H9 (cell line): Measurements from ENCODE around the gene GSX1. TPM values are rescaled to one million over a fixed set of nuclear protein-coding genes. Genes with fewer than 3 reads are reported as not detected.

Source experiments
- DNase-seq: peaks from one replicate; pipeline ENCODE4 v3.0.0-alpha.2; 2017
- H2AFZ ChIP-seq: one replicate; pipeline ENCODE4 v1.6.1; 2013; ENCODE audit warnings: mild to moderate bottlenecking, low read length, control low read depth, moderate library complexity
- H2AK5ac ChIP-seq: 2 replicates; pipeline ENCODE4 v1.6.1; 2013; ENCODE audit warnings: low read length, control low read depth, mixed read lengths; ENCODE audit not compliant: insufficient read length
- H2BK120ac ChIP-seq: one replicate; pipeline ENCODE4 v1.6.1; 2013; ENCODE audit warnings: low read depth, mild to moderate bottlenecking, low read length, control low read depth, inconsistent platforms; ENCODE audit not compliant: poor library complexity, severe bottlenecking
- H2BK12ac ChIP-seq: 2 replicates; pipeline ENCODE4 v1.6.1; 2013; ENCODE audit warnings: low read length, control low read depth, mixed read lengths, low read depth; ENCODE audit not compliant: insufficient read length
- H2BK15ac ChIP-seq: 2 replicates; pipeline ENCODE4 v1.6.1; 2013; ENCODE audit warnings: low read depth, low read length, control low read depth
- H2BK20ac ChIP-seq: one replicate; pipeline ENCODE4 v1.6.1; 2013; ENCODE audit warnings: low read depth, mild to moderate bottlenecking, low read length, control low read depth, inconsistent platforms; ENCODE audit not compliant: poor library complexity, severe bottlenecking
- H2BK5ac ChIP-seq: 2 replicates; pipeline ENCODE4 v1.6.1; 2013; ENCODE audit warnings: low read length, control low read depth, mixed read lengths; ENCODE audit not compliant: insufficient read length
- H3K14ac ChIP-seq: 2 replicates; pipeline ENCODE4 v1.6.1; 2013; ENCODE audit warnings: low read length, control low read depth; ENCODE audit not compliant: insufficient read depth
- H3K18ac ChIP-seq: 2 replicates; pipeline ENCODE4 v1.6.1; 2013; ENCODE audit warnings: low read depth, mild to moderate bottlenecking, mixed read lengths, low read length, control low read depth; ENCODE audit not compliant: insufficient read length
- H3K23ac ChIP-seq: 2 replicates; pipeline ENCODE4 v1.6.1; 2013; ENCODE audit warnings: low read length, control low read depth, mixed read lengths, low read depth; ENCODE audit not compliant: insufficient read length
- H3K23me2 ChIP-seq: 2 replicates; pipeline ENCODE4 v1.6.1; 2013; ENCODE audit warnings: low read depth, mild to moderate bottlenecking, mixed read lengths, low read length, control low read depth; ENCODE audit not compliant: insufficient read length, poor library complexity, severe bottlenecking
- H3K27ac ChIP-seq: 2 replicates; pipeline ENCODE4 v1.5.1; 2013; ENCODE audit warnings: low read length, control low read depth, mixed read lengths, low read depth; ENCODE audit not compliant: insufficient read length
- H3K27me3 ChIP-seq: 2 replicates; pipeline ENCODE4 v1.6.1; 2013; ENCODE audit warnings: low read length, control low read depth, inconsistent platforms; ENCODE audit not compliant: insufficient read depth
- H3K4ac ChIP-seq: 2 replicates; pipeline ENCODE4 v1.6.1; 2013; ENCODE audit warnings: low read depth, mild to moderate bottlenecking, control low read depth, inconsistent platforms, low read length, moderate library complexity
- H3K4me1 ChIP-seq: 2 replicates; pipeline ENCODE4 v1.6.1; 2013; ENCODE audit warnings: low read length, control low read depth, inconsistent platforms; ENCODE audit not compliant: insufficient read depth
- H3K4me2 ChIP-seq: 2 replicates; pipeline ENCODE4 v1.6.1; 2013; ENCODE audit warnings: low read length, control low read depth, mixed read lengths; ENCODE audit not compliant: insufficient read length, insufficient read depth
- H3K56ac ChIP-seq: 2 replicates; pipeline ENCODE4 v1.6.1; 2013; ENCODE audit warnings: low read depth, mild to moderate bottlenecking, mixed read lengths, low read length, control low read depth; ENCODE audit not compliant: insufficient read length
- H3K79me1 ChIP-seq: 2 replicates; pipeline ENCODE4 v1.6.1; 2013; ENCODE audit warnings: low read depth, mild to moderate bottlenecking, moderate library complexity, low read length, control low read depth, inconsistent platforms; ENCODE audit not compliant: insufficient read depth, poor library complexity, severe bottlenecking
- H3K79me2 ChIP-seq: 2 replicates; pipeline ENCODE4 v1.6.1; 2013; ENCODE audit warnings: low read length, control low read depth, inconsistent platforms; ENCODE audit not compliant: insufficient read depth
- H3K9ac ChIP-seq: 2 replicates; pipeline ENCODE4 v1.6.1; 2013; ENCODE audit warnings: low read length, control low read depth, mixed read lengths; ENCODE audit not compliant: insufficient read length; ENCODE audit errors: extremely low read depth
- H3K9me3 ChIP-seq: one replicate; pipeline ENCODE4 v1.6.1; 2013; ENCODE audit warnings: low read depth, low read length, inconsistent platforms; ENCODE audit not compliant: control insufficient read depth
- H3T11ph ChIP-seq: one replicate; pipeline ENCODE4 v1.6.1; 2013; ENCODE audit warnings: mild to moderate bottlenecking, low read length, control low read depth, inconsistent platforms
- H4K20me1 ChIP-seq: one replicate; pipeline ENCODE4 v1.6.1; 2013; ENCODE audit not compliant: control insufficient read depth, insufficient read length, insufficient read depth
- H4K5ac ChIP-seq: 2 replicates; pipeline ENCODE4 v1.6.1; 2013; ENCODE audit warnings: low read depth, mild to moderate bottlenecking, mixed read lengths, low read length, control low read depth; ENCODE audit not compliant: insufficient read length
- H4K8ac ChIP-seq: replicated peaks from 2 replicates; pipeline ENCODE4 v1.6.1; 2013; ENCODE audit warnings: low read length, control low read depth, mixed read lengths, low read depth; ENCODE audit not compliant: insufficient read length
- H4K91ac ChIP-seq: 2 replicates; pipeline ENCODE4 v1.6.1; 2013; ENCODE audit warnings: low read depth, mild to moderate bottlenecking, moderate library complexity, mixed read lengths, low read length, control low read depth; ENCODE audit not compliant: insufficient read length
- H3K27ac Mint-ChIP-seq, 3 experiments: 2 replicates in 2 of 3; 3 replicates in 1 of 3; pipeline ENCODE4 v1.8.0; 2020 to 2021; ENCODE audit warnings: mixed read lengths in 3 of 3, mild to moderate bottlenecking in 1 of 3, moderate library complexity in 1 of 3
- H3K27me3 Mint-ChIP-seq: 2 replicates; pipeline ENCODE4 v1.8.0; 2021; ENCODE audit warnings: low read depth, mild to moderate bottlenecking, moderate library complexity, mixed read lengths
- H3K36me3 Mint-ChIP-seq, 3 experiments: 2 replicates in 2 of 3; 3 replicates in 1 of 3; pipeline ENCODE4 v1.8.0; 2020 to 2021; ENCODE audit warnings: low read depth in 3 of 3, mixed read lengths in 3 of 3; ENCODE audit not compliant: insufficient read depth in 1 of 3
- H3K4me1 Mint-ChIP-seq, 2 experiments: 2 replicates each; pipeline ENCODE4 v1.8.0; 2020; ENCODE audit warnings: mixed read lengths in 2 of 2
- H3K4me3 Mint-ChIP-seq, 2 experiments: 2 replicates in 1 of 2; 3 replicates in 1 of 2; pipeline ENCODE4 v1.8.0; 2020 to 2021; ENCODE audit warnings: mild to moderate bottlenecking in 2 of 2, mixed read lengths in 2 of 2, moderate library complexity in 1 of 2
- H3K9me3 Mint-ChIP-seq, 2 experiments: 2 replicates in 1 of 2; 3 replicates in 1 of 2; pipeline ENCODE4 v1.8.0; 2020; ENCODE audit warnings: mild to moderate bottlenecking in 2 of 2, mixed read lengths in 2 of 2, moderate library complexity in 1 of 2
- CTCF ChIP-seq: fragments of 200-600 bp; sonication (generic); conservative IDR thresholded peaks from 3 replicates; pipeline ENCODE4 v1.8.0; 2021; ENCODE audit warnings: antibody characterized with exemption, mild to moderate bottlenecking
- WGBS: extraction: QIAGEN DNeasy Blood & Tissue Kit; methylation state at CpG from one replicate; pipeline ENCODE4 v1.1.7; 2013; ENCODE audit warnings: missing lambda C conversion rate, low lambda C conversion rate, mixed read lengths; ENCODE audit not compliant: insufficient read length; ENCODE audit errors: extremely low coverage; 5-methylcytosine and 5-hydroxymethylcytosine counted together
- total RNA-seq: library from RNA; stranded (reverse); gene quantifications from 2 replicates; pipeline ENCODE4 v1.2.1, GENCODE V29; 2021

Gene GSX1
- total RNA-seq, 1 experiment from 2014 or later, result not detected

DNA sequence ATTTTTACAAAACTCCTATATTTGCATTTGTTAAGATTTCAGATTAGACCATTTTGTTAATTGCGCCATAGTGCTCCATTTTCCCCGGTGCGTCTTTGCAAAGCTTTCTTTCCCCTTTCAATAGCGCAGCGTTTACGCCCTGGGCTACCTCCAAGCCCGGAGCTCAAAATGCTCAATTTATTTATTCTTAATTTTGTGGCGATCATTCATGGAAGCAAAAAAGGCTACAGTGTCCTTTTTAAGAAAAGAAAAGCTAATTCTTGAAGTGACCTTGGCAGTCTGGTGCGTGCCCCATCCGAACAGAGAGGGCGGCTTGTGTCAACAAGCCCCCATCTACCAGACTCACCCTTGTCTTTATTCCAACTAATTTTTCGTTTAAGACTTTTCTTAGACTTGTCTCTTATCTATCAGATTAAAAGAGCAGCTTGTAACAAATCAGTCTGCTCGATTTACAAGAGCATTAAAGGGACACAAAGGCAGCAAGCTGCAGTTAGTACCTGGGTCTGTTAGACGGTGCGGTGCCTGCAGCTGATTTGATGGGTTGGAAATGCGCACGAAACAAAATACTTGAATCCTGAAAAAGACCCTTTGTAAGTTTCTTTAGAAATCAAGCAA, 30.1 kb downstream of the GSX1 start:
- Histone ChIP-seq H3K27ac (no peak overlapping the region), H2BK120ac (no peak overlapping the region), H3K79me2 (no peaks in the 10 kb centered on the region), H2BK12ac (no peak overlapping the region), H2BK15ac (no peak overlapping the region), H3K79me1 (no peaks in the 10 kb centered on the region), H3K9me3 (no peaks in the 10 kb centered on the region), H3K4ac (no peak overlapping the region), H2BK20ac (no peak overlapping the region), H3K14ac (no peak overlapping the region), H4K20me1 (no peaks in the 10 kb centered on the region), H3K56ac (no peak overlapping the region), H4K5ac (no peak overlapping the region), H2AFZ (no peak overlapping the region), H2BK5ac (no peak overlapping the region), H3K23me2 (no peaks in the 10 kb centered on the region), H2AK5ac (no peak overlapping the region), H4K8ac (no peak overlapping the region), H3K27me3 (peaks cover 88% of the 10 kb centered on the region), H3K9ac (no peak overlapping the region), H3K4me2 (peak overlapping the region; percentile 16), H4K91ac (no peak overlapping the region), H3K18ac (no peak overlapping the region), H3K23ac (no peak overlapping the region), H3K4me1 (peaks cover 8% of the 10 kb centered on the region), H3T11ph (no peak overlapping the region)
- peaks cover 0 to 10% of the 10 kb centered on the region in 2 experiments; a peak in 1 of 5 replicates for H3K9me3 Mint-ChIP-seq
- peak overlapping the region in 1 of 2 experiments; percentile 61; a peak in 2 of 5 replicates for H3K4me3 Mint-ChIP-seq
- H3K27ac Mint-ChIP-seq, result peak overlapping the region in 2 of 3 experiments; percentile 82 to 85; a peak in 3 of 7 replicates
- DNase-seq, result no peak
- H3K27me3 Mint-ChIP-seq, result peaks cover 100% of the 10 kb centered on the region
- peaks cover 51 to 75% of the 10 kb centered on the region in 2 experiments for H3K4me1 Mint-ChIP-seq
- no peaks in the 10 kb centered on the region; a peak in 1 of 7 replicates for H3K36me3 Mint-ChIP-seq
- WGBS, result no CpG with 5 or more reads among the region's 17 CpGs
- TF ChIP-seq CTCF, result no peak
